ENCODE measurements around the gene ACAA1. TPM values are rescaled to one million over a fixed set of nuclear protein-coding genes. Genes with fewer than 3 reads are reported as not detected.

ACAA1 gene
- total and polyA plus RNA-seq, 9 of the 15 experiments (the other 6 are each of a cell fraction or from before 2014, with no cell fraction given): 4.0 to 88.9 (median 57.2) TPM

GRCh38 chr3:38164952-38165721, 28.2 kb upstream of the ACAA1 start, which contains the start of gene OXSR1 (continued):
- TF ChIP-seq YBX1 (IDR thresholded peaks at IDR 0.05) (no peak), XRCC4 (IDR thresholded peaks at IDR 0.05; ENCODE audit: extremely low read depth, insufficient read depth, insufficient read length) (no peak), IRF9 (tag; IDR thresholded peaks at IDR 0.05) (0 out of 2 replicates have a peak, but pooled peaks have one; percentile 35), TAF1 (IDR thresholded peaks at IDR 0.05; ENCODE audit: control insufficient read depth, extremely low read depth, insufficient read depth, low read length, severe bottlenecking) (peak; percentile 67), LEF1 (IDR thresholded peaks at IDR 0.05) (no peak; the same call in 1 of the 2 replicates), CBFA2T2 (conservative IDR thresholded peaks at IDR 0.05) (no peak), PTRF (tag; IDR thresholded peaks at IDR 0.05) (no peak), ZKSCAN3 (CRISPR knock-in tag; IDR thresholded peaks at IDR 0.05) (no peak), ZNF124 (CRISPR knock-in tag; IDR thresholded peaks at IDR 0.05) (no peak), RBM34 (IDR thresholded peaks at IDR 0.05; ENCODE audit: borderline replicate concordance, insufficient read depth, low read length) (no peak), MXI1 (IDR thresholded peaks at IDR 0.05; ENCODE audit: low read depth, low read length) (0 out of 2 replicates have a peak, but pooled peaks have one; percentile 39), NFE2L1 (tag; IDR thresholded peaks at IDR 0.05; ENCODE audit: borderline replicate concordance, low read depth) (no peak), BHLHE40 (IDR thresholded peaks at IDR 0.05; ENCODE audit: low read length) (peak; percentile 91), COPS2 (conservative IDR thresholded peaks at IDR 0.05) (no peak), ZNF282 (CRISPR knock-in tag; IDR thresholded peaks at IDR 0.05) (no peak), ZNF785 (CRISPR knock-in tag; IDR thresholded peaks at IDR 0.05) (no peak), GTF2B (IDR thresholded peaks at IDR 0.05; ENCODE audit: extremely low read depth, insufficient read length) (no peak), ZNF23 (CRISPR knock-in tag; IDR thresholded peaks at IDR 0.05) (no peak), WHSC1 (IDR thresholded peaks at IDR 0.05; ENCODE audit: low read length) (no peak), TAL1 (IDR thresholded peaks at IDR 0.05) (no peak), POLR2AphosphoS5 (IDR thresholded peaks at IDR 0.05; ENCODE audit: control insufficient read depth, insufficient read depth, low read depth, low read length) (peak; percentile 57; the same call in 1 of the 2 replicates), GABPB2 (CRISPR knock-in tag; conservative IDR thresholded peaks at IDR 0.05) (no peak; the same call in 1 of the 2 replicates), ZNF79 (CRISPR knock-in tag; IDR thresholded peaks at IDR 0.05; ENCODE audit: low read depth) (no peak), KLF10 (CRISPR knock-in tag; IDR thresholded peaks at IDR 0.05) (no peak), PHF8 (IDR thresholded peaks at IDR 0.05; ENCODE audit: borderline replicate concordance, low read length) (peak; percentile 78; the same call in 1 of the 2 replicates), MTA3 (IDR thresholded peaks at IDR 0.05; ENCODE audit: borderline replicate concordance) (peak; percentile 100)
- TF ChIP-seq, protein P1, sequence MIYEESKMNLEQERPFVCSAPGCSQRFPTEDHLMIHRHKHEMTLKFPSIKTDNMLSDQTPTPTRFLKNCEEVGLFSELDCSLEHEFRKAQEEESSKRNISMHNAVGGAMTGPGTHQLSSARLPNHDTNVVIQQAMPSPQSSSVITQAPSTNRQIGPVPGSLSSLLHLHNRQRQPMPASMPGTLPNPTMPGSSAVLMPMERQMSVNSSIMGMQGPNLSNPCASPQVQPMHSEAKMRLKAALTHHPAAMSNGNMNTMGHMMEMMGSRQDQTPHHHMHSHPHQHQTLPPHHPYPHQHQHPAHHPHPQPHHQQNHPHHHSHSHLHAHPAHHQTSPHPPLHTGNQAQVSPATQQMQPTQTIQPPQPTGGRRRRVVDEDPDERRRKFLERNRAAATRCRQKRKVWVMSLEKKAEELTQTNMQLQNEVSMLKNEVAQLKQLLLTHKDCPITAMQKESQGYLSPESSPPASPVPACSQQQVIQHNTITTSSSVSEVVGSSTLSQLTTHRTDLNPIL (CRISPR knock-in tag; IDR thresholded peaks at IDR 0.05): no peak
- TF ChIP-seq, protein P2, sequence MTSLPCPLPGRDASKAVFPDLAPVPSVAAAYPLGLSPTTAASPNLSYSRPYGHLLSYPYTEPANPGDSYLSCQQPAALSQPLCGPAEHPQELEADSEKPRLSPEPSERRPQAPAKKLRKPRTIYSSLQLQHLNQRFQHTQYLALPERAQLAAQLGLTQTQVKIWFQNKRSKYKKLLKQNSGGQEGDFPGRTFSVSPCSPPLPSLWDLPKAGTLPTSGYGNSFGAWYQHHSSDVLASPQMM (CRISPR knock-in tag; IDR thresholded peaks at IDR 0.05): no peak

All from K562 (cell line).